ENCODE measurements around the gene PTPRR.
A peak's percentile ranks its signal among the peaks of the same experiment; 100 is the strongest.

The PTPRR gene

DNA sequence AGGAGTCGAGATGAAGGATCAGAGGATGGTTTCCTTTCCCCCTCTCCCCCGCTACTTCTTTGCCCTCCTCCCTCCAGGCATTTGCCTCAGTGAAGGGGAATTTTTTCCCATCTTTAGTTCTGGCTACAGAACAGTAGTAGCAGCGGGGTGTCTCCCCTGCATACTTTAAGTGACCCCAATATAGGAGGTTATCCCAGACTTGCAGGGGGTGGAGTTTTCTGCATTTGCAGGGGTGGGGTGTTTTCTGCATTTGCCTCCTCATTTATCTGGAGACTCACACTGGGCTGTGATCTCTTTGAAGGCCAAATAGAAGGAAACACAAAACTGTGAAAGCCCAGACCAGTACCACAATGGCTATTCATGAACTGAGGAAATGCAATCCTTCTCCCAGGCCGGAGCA, 303.1 kb downstream of the PTPRR start:
- Histone ChIP-seq H3K9me3 (ENCODE audit: insufficient read depth, low read depth, low read length) (no peaks in the 10 kb centered on the region), H2BK12ac (ENCODE audit: low read length) (no peak overlapping the region), H3K14ac (ENCODE audit: low read length) (no peak overlapping the region), H3K79me2 (ENCODE audit: control insufficient read depth, insufficient read depth, low read length, poor library complexity) (no peaks in the 10 kb centered on the region), H2AFZ (ENCODE audit: insufficient read depth, low read length, poor library complexity) (no peak overlapping the region), H2BK5ac (ENCODE audit: low read depth, low read length, poor library complexity) (no peak overlapping the region), H3K36me3 (ENCODE audit: control insufficient read depth in 1 of 2, insufficient read depth in 2 of 2, low read length in 2 of 2) (no peaks in the 10 kb centered on the region), H3K9ac (ENCODE audit: low read length) (no peak overlapping the region), H4K8ac (ENCODE audit: low read depth, low read length) (no peak overlapping the region), H3K79me1 (ENCODE audit: low read length) (no peaks in the 10 kb centered on the region), H3K27ac (ENCODE audit: low read depth, low read length) (no peak overlapping the region), H2AK5ac (ENCODE audit: low read length) (no peak overlapping the region), H3K4me1 (ENCODE audit: control insufficient read depth in 1 of 2, insufficient read depth in 2 of 2, low read length in 2 of 2) (no peaks in the 10 kb centered on the region), H2BK120ac (ENCODE audit: insufficient read depth, low read length, poor library complexity) (no peak overlapping the region), H3K27me3 (ENCODE audit: insufficient read depth, low read length) (no peaks in the 10 kb centered on the region), H4K91ac (ENCODE audit: low read depth, low read length) (no peak overlapping the region), H3K4ac (ENCODE audit: low read depth, low read length) (no peak overlapping the region), H3K23ac (ENCODE audit: low read length) (no peak overlapping the region), H3K18ac (ENCODE audit: low read length) (no peak overlapping the region), H3K4me2 (ENCODE audit: low read length) (no peak overlapping the region), H3K4me3 (ENCODE audit: low read depth, low read length) (no peak overlapping the region), H4K12ac (ENCODE audit: low read depth, low read length) (no peak overlapping the region)
- no peak for DNase-seq
- no CpG with 5 or more reads among the region's 4 CpGs for WGBS (ENCODE audit: extremely low coverage, insufficient coverage, insufficient read length)

DNA sequence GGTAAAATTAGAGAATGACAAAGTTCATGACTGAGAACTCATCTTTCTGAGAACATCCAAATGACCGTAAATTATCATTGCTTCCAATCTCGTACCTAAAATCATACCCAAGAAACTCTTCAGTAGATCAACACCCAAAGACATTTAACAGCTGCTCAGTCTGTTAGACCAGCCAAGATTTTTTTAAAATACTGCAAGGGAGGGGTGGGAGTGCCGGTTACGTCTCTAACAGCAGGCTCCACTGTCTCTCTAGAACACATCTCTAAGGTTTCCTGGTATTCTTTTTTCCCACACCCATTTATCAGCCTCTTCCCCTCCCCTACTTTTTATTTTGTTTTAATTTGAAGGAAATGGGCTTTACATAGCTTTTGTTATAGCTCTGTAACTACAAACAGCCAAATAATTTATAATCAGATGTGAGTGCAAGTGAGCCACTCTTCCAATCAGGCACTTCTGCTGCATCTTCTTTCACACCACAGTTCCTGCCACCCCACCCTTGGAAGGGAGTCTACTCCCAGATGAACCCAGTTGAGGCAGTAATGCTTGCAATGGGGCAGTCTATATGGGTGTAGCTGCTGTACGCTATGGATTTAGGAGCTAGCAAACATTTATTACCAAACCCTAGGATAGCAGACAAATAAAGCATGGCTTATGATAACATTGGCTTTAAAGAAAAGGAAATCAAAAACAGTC, 305.2 kb downstream of the PTPRR start:
- no peak overlapping the region for H3K27ac ChIP-seq (ENCODE audit: low read depth, low read length)
- no peak overlapping the region for H2AFZ ChIP-seq (ENCODE audit: insufficient read depth, low read length, poor library complexity)
- no peak overlapping the region for H2AK5ac ChIP-seq (ENCODE audit: low read length)
- H4K91ac ChIP-seq (ENCODE audit: low read depth, low read length) = no peak overlapping the region
- WGBS (ENCODE audit: extremely low coverage, insufficient coverage, insufficient read length) = no CpG with 5 or more reads among the region's 5 CpGs
- DNase-seq = no peak
- H4K12ac ChIP-seq (ENCODE audit: low read depth, low read length) = no peak overlapping the region
- H3K27me3 ChIP-seq (ENCODE audit: insufficient read depth, low read length) = no peaks in the 10 kb centered on the region
- H2BK12ac ChIP-seq (ENCODE audit: low read length) = no peak overlapping the region
- H2BK120ac ChIP-seq (ENCODE audit: insufficient read depth, low read length, poor library complexity) = no peak overlapping the region
- H3K79me1 ChIP-seq (ENCODE audit: low read length) = no peaks in the 10 kb centered on the region
- H2BK5ac ChIP-seq (ENCODE audit: low read depth, low read length, poor library complexity) = no peak overlapping the region
- no peaks in the 10 kb centered on the region for H3K4me1 ChIP-seq (ENCODE audit: control insufficient read depth in 1 of 2, insufficient read depth in 2 of 2, low read length in 2 of 2)
- no peak overlapping the region for H3K23ac ChIP-seq (ENCODE audit: low read length)
- H3K9ac ChIP-seq (ENCODE audit: low read length) = no peak overlapping the region
- no peak overlapping the region for H3K4ac ChIP-seq (ENCODE audit: low read depth, low read length)
- no peak overlapping the region for H3K14ac ChIP-seq (ENCODE audit: low read length)
- H3K9me3 ChIP-seq (ENCODE audit: insufficient read depth, low read depth, low read length) = no peaks in the 10 kb centered on the region
- H3K36me3 ChIP-seq (ENCODE audit: control insufficient read depth in 1 of 2, insufficient read depth in 2 of 2, low read length in 2 of 2) = no peaks in the 10 kb centered on the region
- H3K4me3 ChIP-seq (ENCODE audit: low read depth, low read length) = no peak overlapping the region
- no peaks in the 10 kb centered on the region for H3K79me2 ChIP-seq (ENCODE audit: control insufficient read depth, insufficient read depth, low read length, poor library complexity)
- H4K8ac ChIP-seq (ENCODE audit: low read depth, low read length) = no peak overlapping the region
- H3K4me2 ChIP-seq (ENCODE audit: low read length) = no peak overlapping the region
- no peak overlapping the region for H3K18ac ChIP-seq (ENCODE audit: low read length)

DNA sequence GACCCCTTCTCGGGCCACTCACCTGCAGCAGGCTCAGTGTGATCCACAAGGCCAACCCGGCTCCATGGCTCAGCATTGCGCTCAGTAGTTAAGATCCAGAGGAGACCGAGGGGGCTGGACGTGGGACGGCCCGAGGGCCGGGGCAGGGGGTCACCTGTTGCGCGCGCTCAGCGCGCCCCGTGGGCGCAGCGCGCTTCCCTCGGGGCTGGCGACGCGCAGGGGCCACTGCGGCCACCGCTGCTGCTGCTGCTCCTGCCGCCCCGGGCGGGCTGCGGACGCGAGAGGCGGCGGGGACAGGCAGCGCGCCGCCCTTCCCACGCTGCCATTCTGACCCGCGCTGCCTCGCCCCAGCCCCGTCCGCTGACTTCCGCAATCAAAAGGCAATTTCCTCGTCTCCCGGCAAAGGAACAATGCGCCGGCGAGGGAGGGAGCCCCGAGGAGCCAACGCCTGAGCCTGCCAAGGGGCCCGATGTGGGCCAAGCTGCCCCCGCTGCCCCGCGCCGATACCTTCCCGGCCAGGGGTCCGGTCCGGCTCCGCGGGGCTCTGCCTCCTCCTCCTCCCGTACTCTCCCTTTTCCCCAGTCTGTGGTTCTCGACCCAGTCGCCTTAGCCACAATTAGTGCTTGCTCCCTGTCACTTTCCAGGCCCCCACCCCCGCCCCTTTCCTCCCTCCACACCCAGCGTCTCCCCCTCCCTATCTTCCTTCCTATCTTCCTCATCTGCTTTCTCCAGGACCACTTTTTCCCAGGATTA, 310.6 kb downstream of the PTPRR start:
- H3K4me1 ChIP-seq (ENCODE audit: control insufficient read depth in 1 of 2, insufficient read depth in 2 of 2, low read length in 2 of 2) = peaks cover 2 to 8% of the 10 kb centered on the region in 2 experiments
- no peak overlapping the region for H3K14ac ChIP-seq (ENCODE audit: low read length)
- H4K8ac ChIP-seq (ENCODE audit: low read depth, low read length) = peak overlapping the region; percentile 3
- H3K36me3 ChIP-seq (ENCODE audit: control insufficient read depth in 1 of 2, insufficient read depth in 2 of 2, low read length in 2 of 2) = no peaks in the 10 kb centered on the region
- no peak overlapping the region for H4K91ac ChIP-seq (ENCODE audit: low read depth, low read length)
- no peak overlapping the region for H3K18ac ChIP-seq (ENCODE audit: low read length)
- peak in 1 of 2 donors; percentile 36 for DNase-seq
- no peaks in the 10 kb centered on the region for H3K79me1 ChIP-seq (ENCODE audit: low read length)
- H3K27me3 ChIP-seq (ENCODE audit: insufficient read depth, low read length) = peaks cover 3% of the 10 kb centered on the region
- H3K79me2 ChIP-seq (ENCODE audit: control insufficient read depth, insufficient read depth, low read length, poor library complexity) = no peaks in the 10 kb centered on the region
- no peak overlapping the region for H3K4ac ChIP-seq (ENCODE audit: low read depth, low read length)
- no peak overlapping the region for H3K23ac ChIP-seq (ENCODE audit: low read length)
- no peak overlapping the region for H2BK120ac ChIP-seq (ENCODE audit: insufficient read depth, low read length, poor library complexity)
- WGBS (ENCODE audit: extremely low coverage, insufficient coverage, insufficient read length) = no CpG with 5 or more reads among the region's 63 CpGs
- no peak overlapping the region for H2BK12ac ChIP-seq (ENCODE audit: low read length)
- H3K4me3 ChIP-seq (ENCODE audit: low read depth, low read length) = peak overlapping the region; percentile 65
- H2BK5ac ChIP-seq (ENCODE audit: low read depth, low read length, poor library complexity) = no peak overlapping the region
- H2AFZ ChIP-seq (ENCODE audit: insufficient read depth, low read length, poor library complexity) = peak overlapping the region; percentile 6
- no peak overlapping the region for H3K9ac ChIP-seq (ENCODE audit: low read length)
- no peak overlapping the region for H2AK5ac ChIP-seq (ENCODE audit: low read length)
- peak overlapping the region; percentile 92 for H3K4me2 ChIP-seq (ENCODE audit: low read length)
- H3K9me3 ChIP-seq (ENCODE audit: insufficient read depth, low read depth, low read length) = peaks cover 3% of the 10 kb centered on the region
- H3K27ac ChIP-seq (ENCODE audit: low read depth, low read length) = no peak overlapping the region
- no peak overlapping the region for H4K12ac ChIP-seq (ENCODE audit: low read depth, low read length)

DNA sequence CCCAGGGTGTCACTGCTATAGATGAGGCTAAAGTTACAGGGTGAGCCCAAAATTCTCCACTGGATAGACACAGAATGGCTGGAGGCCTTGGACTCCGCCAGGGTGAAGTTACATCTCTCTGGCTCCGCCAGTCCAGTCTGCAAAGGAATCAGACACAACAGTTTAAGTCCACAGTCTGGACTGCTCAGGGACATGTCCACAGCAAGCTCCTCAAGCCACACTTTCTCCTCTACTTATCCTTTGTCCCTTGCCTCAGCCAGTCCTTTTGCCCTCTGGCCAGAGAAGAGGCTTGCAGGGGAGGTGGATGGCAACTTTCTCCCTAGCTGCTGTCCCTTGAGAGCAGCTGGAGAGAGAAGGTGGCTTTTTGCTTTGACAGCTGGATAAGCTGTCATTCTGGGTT, 311.3 kb downstream of the PTPRR start:
- Histone ChIP-seq H3K14ac (ENCODE audit: low read length) (no peak overlapping the region), H3K4ac (ENCODE audit: low read depth, low read length) (no peak overlapping the region), H4K8ac (ENCODE audit: low read depth, low read length) (no peak overlapping the region), H3K4me3 (ENCODE audit: low read depth, low read length) (no peak overlapping the region), H3K9me3 (ENCODE audit: insufficient read depth, low read depth, low read length) (peaks cover 3% of the 10 kb centered on the region), H2AK5ac (ENCODE audit: low read length) (no peak overlapping the region), H4K91ac (ENCODE audit: low read depth, low read length) (no peak overlapping the region), H4K12ac (ENCODE audit: low read depth, low read length) (no peak overlapping the region), H3K79me2 (ENCODE audit: control insufficient read depth, insufficient read depth, low read length, poor library complexity) (no peaks in the 10 kb centered on the region), H3K9ac (ENCODE audit: low read length) (no peak overlapping the region), H3K4me2 (ENCODE audit: low read length) (peak overlapping the region; percentile 92), H2BK120ac (ENCODE audit: insufficient read depth, low read length, poor library complexity) (no peak overlapping the region), H2BK5ac (ENCODE audit: low read depth, low read length, poor library complexity) (no peak overlapping the region), H3K79me1 (ENCODE audit: low read length) (no peaks in the 10 kb centered on the region), H2AFZ (ENCODE audit: insufficient read depth, low read length, poor library complexity) (no peak overlapping the region), H3K27ac (ENCODE audit: low read depth, low read length) (no peak overlapping the region), H3K18ac (ENCODE audit: low read length) (no peak overlapping the region), H3K23ac (ENCODE audit: low read length) (no peak overlapping the region), H2BK12ac (ENCODE audit: low read length) (no peak overlapping the region), H3K36me3 (ENCODE audit: control insufficient read depth in 1 of 2, insufficient read depth in 2 of 2, low read length in 2 of 2) (no peaks in the 10 kb centered on the region), H3K4me1 (ENCODE audit: control insufficient read depth in 1 of 2, insufficient read depth in 2 of 2, low read length in 2 of 2) (peaks cover 2 to 8% of the 10 kb centered on the region in 2 experiments), H3K27me3 (ENCODE audit: insufficient read depth, low read length) (peaks cover 3% of the 10 kb centered on the region)
- DNase-seq = no peak
- WGBS (ENCODE audit: extremely low coverage, insufficient coverage, insufficient read length) = no CpG with 5 or more reads among the region's 2 CpGs
